H1 (cell line): Measurements from ENCODE around the gene TAF8. TPM values are rescaled to one million over a fixed set of nuclear protein-coding genes. Genes with fewer than 3 reads are reported as not detected.

Experiments used
- KDM1A ChIP-seq: fragments of 200-600, 300-600 bp; sonication (generic); IDR thresholded peaks from 2 replicates; pipeline ENCODE4 v1.7.1; 2016; ENCODE audit warnings: mild to moderate bottlenecking, low read length, borderline replicate concordance
- TEAD4 ChIP-seq: IDR thresholded peaks from 2 replicates; pipeline ENCODE4 v1.6.1; 2012; ENCODE audit warnings: low read depth, low read length, inconsistent platforms, mixed read lengths
- polyA plus RNA-seq, 7 experiments: library from polyadenylated mRNA; depleted of rRNA in 3 of 7; stranded (reverse) in 5 of 7; unstranded in 2 of 7; fragments of >200 nt in 5 of 7; fragments of 200-250 nt in 2 of 7; gene quantifications; 1 replicate in 5 of 7; 2 replicates in 1 of 7; 4 replicates in 1 of 7; pipeline versions ENCODE4 v1.2.1 to v1.2.3, GENCODE V29; 2011 to 2013; ENCODE audit warnings: missing spikeins in 2 of 7, mixed read lengths in 2 of 7
- total RNA-seq: library from RNA; stranded (reverse); fragmentation: NEBNext Ultra II Directional; extraction: Animal tissue kit (Norgen Biotek cat#: 25700); gene quantifications from 2 replicates; pipeline ENCODE4 v1.2.1, GENCODE V29; 2021

TAF8 gene
- total and polyA plus RNA-seq, 2 of the 8 experiments (the other 6 are each of a cell fraction or from before 2014, with no cell fraction given) = 32.2 to 34.0 TPM

DNA sequence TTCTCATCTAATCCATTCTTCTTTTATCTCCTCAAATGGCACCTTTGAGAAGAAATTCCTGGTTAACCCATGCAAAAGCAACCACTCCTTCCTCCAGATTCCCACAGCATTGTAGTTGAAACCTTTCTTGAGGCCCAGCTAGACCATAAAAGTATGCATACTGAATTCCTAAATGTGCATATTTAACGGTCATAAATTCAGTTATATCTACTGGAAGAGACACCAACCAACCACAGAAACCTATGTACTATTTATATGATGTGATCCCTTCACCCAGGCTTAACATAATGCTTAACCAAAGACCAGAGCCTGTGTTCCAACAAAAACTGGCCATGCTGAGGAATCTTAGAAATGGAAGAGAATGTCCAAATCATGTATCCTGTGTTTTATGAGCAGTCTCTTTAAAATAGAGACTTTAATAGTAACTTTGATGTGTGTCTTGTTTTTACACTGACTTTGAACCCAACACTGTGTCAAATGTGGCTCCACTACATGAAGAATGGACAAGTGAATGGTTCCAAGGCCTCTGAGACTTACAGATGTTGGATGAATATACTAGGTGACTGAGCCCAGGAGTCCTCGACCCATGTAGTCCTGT is 11.4 kb upstream of the TAF8 start (continued):
- TF ChIP-seq KDM1A (no peak), TEAD4 (no peak)
